GM10266 (cell line): ENCODE measurements around the gene RAP2A.

Experiments
- DNase-seq: peaks from one replicate; pipeline ENCODE4 v3.0.0; 2012; ENCODE audit errors: extremely low spot score
- CTCF ChIP-seq: IDR thresholded peaks from 2 replicates; pipeline ENCODE4 v1.5.1; 2012; ENCODE audit warnings: mild to moderate bottlenecking, low read depth; ENCODE audit not compliant: control insufficient read depth, insufficient read depth; ENCODE audit errors: missing control alignments

Gene RAP2A

GRCh38 chr13:97493456-97493855 is 59.5 kb downstream of the RAP2A start:
- TF ChIP-seq CTCF = no peak
- DNase-seq = no peak

- TF ChIP-seq CTCF = no peak
These were observed 61.7 kb downstream of the RAP2A start for GRCh38 chr13:97495678-97496077.

GRCh38 chr13:97496511-97496910 is 62.5 kb downstream of the RAP2A start:
- TF ChIP-seq CTCF = no peak
- no peak for DNase-seq

More at GRCh38 chr13:97495678-97496077, 61.7 kb downstream of the RAP2A start:
- DNase-seq = no peak

- no peak for DNase-seq
- TF ChIP-seq CTCF = no peak
These were observed 63.4 kb downstream of the RAP2A start for GRCh38 chr13:97497400-97497799.

- no peak for DNase-seq
- TF ChIP-seq CTCF = no peak
These were observed 64.5 kb downstream of the RAP2A start for GRCh38 chr13:97498419-97498818.

GRCh38 chr13:97499181-97499580 is 65.2 kb downstream of the RAP2A start:
- TF ChIP-seq CTCF = no peak
- no peak for DNase-seq

- TF ChIP-seq CTCF = no peak
These were observed 68.2 kb downstream of the RAP2A start for GRCh38 chr13:97502181-97502580.

More at GRCh38 chr13:97502181-97502580, 68.2 kb downstream of the RAP2A start:
- no peak for DNase-seq
